ENCODE data around the gene EFL1.
A peak's percentile ranks its signal among the peaks of the same experiment; 100 is the strongest.

EFL1 gene

GRCh38 chr15:82146576-82146975, 116.0 kb downstream of the EFL1 start:
- DNase-seq: no peak

DNA sequence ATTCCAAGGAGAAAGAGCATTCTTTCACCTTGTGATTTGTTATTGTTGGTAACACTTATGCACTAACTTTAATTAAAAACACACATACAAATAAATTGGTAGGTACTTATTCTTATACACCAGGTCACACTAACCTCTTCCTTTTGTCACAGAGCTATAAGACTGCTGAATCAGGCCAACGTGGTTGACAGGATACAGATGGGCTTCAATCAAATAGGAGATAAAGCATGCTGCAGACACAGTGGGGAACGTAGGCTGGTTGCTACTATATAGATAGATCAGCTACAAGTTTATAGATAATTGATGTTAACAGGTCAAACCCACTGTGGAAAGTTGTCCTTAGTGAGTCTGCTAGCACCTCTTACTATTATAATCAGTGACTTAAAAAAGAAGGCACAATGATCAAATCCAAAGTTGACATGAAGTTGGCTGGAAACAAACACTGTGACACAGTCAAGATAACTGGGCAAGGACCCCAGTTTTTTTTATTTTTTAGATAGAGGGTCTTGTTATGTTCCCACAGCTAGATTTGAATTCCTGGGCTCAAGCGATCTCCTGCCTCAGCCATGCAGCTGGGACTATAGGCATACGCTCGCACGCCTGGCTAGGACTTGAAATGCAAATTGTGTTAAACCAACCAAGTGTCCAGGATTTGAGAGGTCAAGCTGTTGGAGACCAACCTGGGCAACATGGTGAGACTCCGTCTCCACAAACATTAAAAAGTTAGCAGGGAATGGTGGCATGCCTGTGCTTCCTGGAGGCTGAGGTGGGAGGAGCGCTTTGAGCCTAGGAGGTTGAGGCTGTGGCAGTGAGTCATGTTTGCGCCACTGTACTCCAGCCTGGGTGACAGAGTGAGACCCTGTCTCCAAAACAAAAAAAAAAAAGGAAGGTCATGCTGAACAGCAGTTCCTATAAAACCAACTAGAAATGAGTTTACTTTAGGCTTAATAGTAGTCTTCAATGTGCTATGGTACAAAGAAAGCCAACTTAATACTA, 118.8 kb downstream of the EFL1 start:
- no peak for DNase-seq

- no peak for DNase-seq
Observed at GRCh38 chr15:82140886-82141285, 121.6 kb downstream of the EFL1 start.

- peak in 1 of 2 donors; percentile 30 for DNase-seq
Observed at GRCh38 chr15:82139823-82140268, 122.7 kb downstream of the EFL1 start.

DNA sequence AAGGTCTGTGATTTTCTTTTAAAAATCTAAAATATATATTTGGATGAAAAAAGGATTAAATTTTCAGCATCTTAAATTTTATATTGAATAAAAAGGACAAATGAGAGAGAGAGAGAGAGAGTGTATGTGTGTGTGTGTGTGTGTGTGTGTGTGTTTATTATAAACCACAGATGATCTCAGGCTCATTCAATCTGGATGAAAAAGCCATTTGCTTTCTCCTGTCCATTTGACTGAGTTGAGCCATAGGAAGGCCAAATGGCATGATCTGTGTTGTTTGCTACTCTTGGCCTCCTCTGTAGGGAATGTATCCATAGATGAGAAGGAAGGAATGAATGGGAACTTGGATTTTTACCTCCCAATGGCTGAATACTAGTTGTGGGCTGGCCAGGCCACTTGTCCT, 124.2 kb downstream of the EFL1 start:
- no peak for DNase-seq

- DNase-seq: no peak
Observed at GRCh38 chr15:82137261-82137660, 125.3 kb downstream of the EFL1 start.

- DNase-seq: no peak
Observed at GRCh38 chr15:82136120-82136519, 126.4 kb downstream of the EFL1 start.

GRCh38 chr15:82135638-82136037, 126.9 kb downstream of the EFL1 start:
- no peak for DNase-seq

DNA sequence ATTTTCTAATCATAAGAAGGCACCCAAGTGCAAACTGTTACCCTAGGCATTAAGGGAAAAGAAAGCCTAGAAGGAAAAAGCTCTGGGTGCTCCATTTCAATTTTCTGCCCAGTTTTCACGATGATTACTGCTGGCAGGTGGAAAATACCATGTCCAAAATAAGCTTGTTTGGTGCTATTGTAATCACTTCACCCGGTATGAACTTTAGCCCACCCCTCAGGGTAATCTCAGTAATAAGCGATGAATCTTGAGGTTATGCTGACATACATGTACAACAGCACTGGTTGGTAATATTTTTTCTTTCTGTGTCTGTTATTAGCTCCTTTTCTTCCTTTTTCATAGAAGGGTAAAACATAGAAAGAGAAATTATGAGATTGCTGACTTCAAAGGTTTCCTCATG, 128.1 kb downstream of the EFL1 start:
- DNase-seq: no peak

DNA sequence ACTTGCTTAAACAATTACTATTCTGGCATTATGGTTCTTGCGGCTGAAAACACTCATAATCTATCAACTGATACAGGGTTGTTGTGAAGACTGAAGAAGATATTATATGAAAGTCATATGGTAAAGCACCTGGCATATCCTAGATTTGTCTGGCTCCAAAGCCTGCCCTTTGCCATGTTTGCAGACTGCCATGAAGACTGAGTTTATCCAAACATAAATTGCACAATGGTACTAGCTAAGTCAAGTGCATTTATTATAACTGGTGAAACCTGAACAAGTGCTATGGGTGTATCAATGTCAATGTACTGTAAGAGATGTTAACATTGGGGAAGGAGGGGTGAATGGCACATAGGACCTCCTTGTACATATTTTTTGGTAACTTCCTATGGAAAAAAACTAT, 129.3 kb downstream of the EFL1 start:
- DNase-seq: no peak

- DNase-seq: no peak
Observed at GRCh38 chr15:82132742-82133141, 129.8 kb downstream of the EFL1 start.

GRCh38 chr15:82132096-82132495, 130.4 kb downstream of the EFL1 start:
- DNase-seq: no peak

GRCh38 chr15:82130248-82130647, 132.3 kb downstream of the EFL1 start:
- no peak for DNase-seq

- DNase-seq: no peak
Observed at GRCh38 chr15:82129761-82130160, 132.8 kb downstream of the EFL1 start.

DNA sequence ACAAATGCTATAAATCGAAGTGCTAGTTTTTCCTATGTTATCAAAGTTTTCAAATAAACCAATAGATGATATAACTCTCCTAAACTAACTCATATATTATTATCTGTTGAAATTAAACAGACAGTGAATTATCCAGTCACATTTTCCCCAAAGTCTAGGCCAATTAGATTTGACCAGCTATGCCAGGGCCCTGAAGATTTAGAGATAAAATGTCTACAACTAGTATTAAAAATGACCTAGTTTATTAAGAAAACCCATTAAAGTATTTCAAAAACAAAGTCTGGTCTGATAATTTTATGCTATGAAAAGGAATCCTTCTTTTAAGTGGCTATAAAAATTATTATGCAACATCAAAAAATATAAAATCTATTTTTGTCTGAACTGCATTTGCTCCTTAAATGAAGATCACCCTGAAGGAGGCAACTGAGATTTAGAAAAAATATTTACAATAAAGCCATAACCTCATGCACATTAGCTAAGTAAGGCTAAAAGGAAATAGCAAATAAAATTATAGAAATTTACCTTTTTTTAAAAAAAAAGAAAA, 133.3 kb downstream of the EFL1 start:
- DNase-seq: no peak

DNA sequence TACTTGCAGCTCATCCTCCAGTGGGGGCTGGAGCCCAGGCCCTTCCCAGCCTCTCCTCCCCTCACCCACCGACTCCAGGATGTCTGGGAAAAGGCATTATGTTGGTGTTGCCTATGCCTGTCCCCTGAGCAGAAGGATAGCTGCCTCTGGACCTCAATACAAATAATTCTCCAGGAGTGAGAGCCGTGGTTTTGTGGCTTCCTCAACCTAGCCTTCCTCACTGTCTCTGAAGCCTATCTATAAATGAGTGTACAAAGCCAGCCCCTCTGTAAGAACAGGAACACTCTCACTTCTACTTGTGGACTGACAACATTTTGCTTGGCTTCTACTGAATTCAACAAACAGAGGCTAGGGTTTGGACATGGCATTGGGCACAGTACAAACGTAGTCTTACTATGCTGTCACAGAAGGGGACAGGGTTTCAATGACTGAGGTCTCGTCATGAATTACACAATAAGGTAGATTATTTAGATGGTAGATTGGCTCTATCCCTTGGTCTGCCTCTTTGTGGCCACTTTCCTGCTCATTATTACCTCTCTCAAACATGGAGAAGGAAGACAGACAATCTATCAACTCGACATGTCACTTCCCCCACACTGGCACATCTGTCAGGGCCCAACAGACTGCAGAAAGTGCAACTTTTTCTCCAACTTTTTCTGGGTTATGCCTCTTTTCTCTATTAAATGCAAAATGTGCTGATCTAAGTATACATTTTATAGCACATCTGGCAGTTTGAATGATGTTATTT, 134.0 kb downstream of the EFL1 start:
- DNase-seq: no peak

DNA sequence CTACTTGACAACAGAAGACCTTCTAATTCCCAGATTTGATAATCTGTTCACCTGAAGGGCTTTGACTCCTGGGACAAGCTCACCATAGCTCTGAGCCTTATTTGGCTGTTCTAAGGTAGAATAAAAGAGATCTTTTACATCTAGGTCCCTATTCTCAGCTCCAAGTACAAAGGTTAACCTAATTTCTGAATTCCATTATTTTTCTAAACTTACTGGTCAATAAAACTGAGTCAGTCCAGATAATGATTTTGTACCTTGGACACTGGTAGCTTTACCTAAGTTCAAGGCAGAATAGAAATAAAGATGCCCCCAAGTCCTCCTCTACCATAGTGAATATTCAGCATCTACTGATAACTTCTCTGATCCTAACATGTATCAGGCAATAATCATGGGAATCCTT, 135.0 kb downstream of the EFL1 start:
- no peak for DNase-seq

DNA sequence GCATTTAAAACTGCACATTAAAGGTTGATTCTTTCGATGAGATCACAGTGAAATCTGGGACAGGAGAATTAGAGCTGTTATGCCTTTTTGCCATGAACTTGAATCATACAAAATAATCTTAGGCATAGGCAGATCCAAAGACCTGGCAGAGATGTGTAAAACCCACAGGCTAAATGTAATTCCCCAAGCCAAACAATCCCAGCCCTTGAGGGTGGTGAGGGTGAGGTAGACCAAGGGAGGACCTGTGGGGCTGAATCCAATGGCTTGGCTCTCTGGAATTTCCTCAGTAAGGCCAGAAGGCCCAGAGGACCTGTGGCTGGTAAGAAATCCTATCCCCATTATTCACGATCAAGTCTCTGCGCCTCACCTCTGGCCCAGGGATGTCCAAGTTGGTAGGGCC, 136.2 kb downstream of the EFL1 start:
- DNase-seq: no peak

DNA sequence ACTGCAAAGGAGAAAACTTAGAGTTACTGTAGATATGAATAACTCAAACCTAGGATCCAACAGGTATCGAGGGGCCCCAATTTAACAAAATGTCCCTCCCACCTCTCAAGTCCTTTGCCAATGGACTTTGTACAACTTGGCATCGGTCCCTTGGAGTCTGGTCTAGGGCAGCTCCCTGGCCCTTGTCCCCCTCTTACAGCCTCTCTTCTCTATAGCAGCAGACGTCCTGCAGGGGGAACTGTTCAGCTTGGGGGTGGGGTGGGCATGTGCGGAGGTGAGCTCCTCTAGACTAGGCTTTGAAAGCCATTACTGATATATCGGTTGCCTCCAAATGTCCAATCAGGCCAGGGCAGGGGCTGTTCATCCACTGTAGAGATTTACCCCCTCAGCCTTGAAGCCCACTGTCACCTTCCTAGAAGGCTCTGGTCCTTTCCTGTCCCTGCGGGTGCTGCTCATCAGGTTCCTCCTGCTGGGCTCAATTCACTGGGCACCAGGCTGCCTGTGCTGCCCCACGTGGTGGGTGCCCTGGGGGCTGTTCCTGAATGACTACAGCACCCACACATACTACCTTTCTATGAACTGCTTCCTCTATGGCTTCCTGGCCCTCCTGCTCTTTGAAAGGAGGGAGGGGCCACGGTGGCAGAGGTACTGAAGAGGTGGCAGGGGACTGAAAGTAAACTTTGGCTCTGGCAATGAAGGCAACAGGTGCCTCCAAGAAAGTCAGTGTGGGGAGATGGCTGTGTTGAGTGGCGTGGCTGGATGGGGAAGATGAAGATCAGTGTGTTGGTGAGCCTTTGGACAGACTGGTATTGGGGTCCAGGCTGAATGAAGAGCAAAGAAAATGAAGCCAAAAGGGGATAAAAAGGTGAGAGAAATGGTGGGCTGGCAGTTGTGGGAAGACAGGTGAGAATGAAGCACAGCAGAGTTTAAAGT, 137.9 kb downstream of the EFL1 start:
- no peak for DNase-seq

GRCh38 chr15:82122746-82123400, 139.7 kb downstream of the EFL1 start:
- DNase-seq: no peak

DNA sequence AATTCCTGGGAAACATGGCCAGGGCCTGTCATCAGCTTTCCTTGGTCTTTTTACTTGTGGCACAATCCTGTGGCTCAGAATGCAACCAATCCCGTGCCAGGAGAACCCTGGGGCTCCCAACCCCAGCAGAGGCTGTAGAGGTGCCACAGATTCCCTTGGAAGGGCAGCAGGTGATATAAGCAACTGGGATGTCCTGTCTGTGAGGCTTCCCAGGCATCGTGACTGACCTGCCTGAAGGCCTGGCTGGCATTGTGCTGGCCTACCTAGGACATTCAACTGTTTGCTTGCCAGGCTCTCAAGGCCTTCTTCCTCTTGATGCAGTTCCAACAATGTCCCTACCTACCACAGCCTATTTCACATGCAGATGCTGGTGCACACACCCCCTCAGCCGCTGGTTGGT, 144.5 kb downstream of the EFL1 start:
- no peak for DNase-seq

DNA sequence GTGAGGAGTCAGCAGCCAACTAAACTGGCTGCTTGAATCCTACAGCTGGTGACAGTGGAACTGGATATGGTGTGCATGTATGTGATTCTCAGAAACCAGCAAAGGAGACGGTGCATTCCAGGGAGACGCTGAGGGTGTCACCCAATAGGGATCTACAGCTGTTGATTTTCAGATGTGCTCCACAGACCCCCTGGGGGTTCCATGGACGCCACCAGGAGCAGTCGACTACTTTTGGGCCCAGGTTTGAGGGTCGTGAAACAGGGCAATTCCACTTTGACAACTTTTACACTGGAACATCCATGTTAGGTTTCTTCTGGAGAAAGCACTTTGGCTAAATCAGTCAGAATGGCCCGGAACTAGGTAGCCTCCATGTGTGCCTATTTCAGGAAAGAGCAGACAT, 145.2 kb downstream of the EFL1 start:
- no peak for DNase-seq
